MCF 10A (cell line): Measurements from ENCODE around the gene GPRIN1. TPM values are rescaled to one million over a fixed set of nuclear protein-coding genes. Genes with fewer than 3 reads are reported as not detected.

ENCODE experiments used
- BruUV-seq: library from RNA; stranded (reverse); fragments of 400-500 nt; replicated peaks from 2 replicates; lab custom pipeline; 2021; lab: Mats Ljungman, UMichigan
- CTCF ChIA-PET: fragments of 300-600 bp; sonication (Branson Sonifier 250); formaldehyde crosslinking; extraction: SDS; loops from one replicate; lab custom pipeline; 2021; ENCODE audit warnings: antibody characterized with exemption, inconsistent platforms; lab: Yijun Ruan, JAX
- POLR2A ChIA-PET: fragments of 300-600, 350-650 bp; sonication (Branson Sonifier 250); formaldehyde crosslinking; extraction: SDS; loops from one replicate; lab custom pipeline; 2020; ENCODE audit warnings: antibody characterized with exemption, inconsistent platforms; lab: Yijun Ruan, JAX
- DNase-seq: peaks from one replicate; pipeline ENCODE4 v3.0.0-alpha.2; 2018; ENCODE audit not compliant: unreplicated experiment
- H3K27ac Mint-ChIP-seq: one replicate; pipeline ENCODE4 v1.8.0; 2022; ENCODE audit warnings: mild to moderate bottlenecking, low read depth, mixed read lengths; ENCODE audit not compliant: unreplicated experiment
- H3K27me3 Mint-ChIP-seq: one replicate; pipeline ENCODE4 v1.8.0; 2022; ENCODE audit warnings: mixed read lengths; ENCODE audit not compliant: insufficient read depth, unreplicated experiment
- H3K36me3 Mint-ChIP-seq: one replicate; pipeline ENCODE4 v1.8.0; 2022; ENCODE audit warnings: mild to moderate bottlenecking, moderate library complexity, mixed read lengths; ENCODE audit not compliant: insufficient read depth, unreplicated experiment
- H3K4me1 Mint-ChIP-seq: one replicate; pipeline ENCODE4 v1.8.0; 2022; ENCODE audit warnings: mixed read lengths; ENCODE audit not compliant: insufficient read depth, unreplicated experiment
- H3K4me3 Mint-ChIP-seq: one replicate; pipeline ENCODE4 v1.8.0; 2022; ENCODE audit warnings: mild to moderate bottlenecking, moderate library complexity, mixed read lengths; ENCODE audit not compliant: unreplicated experiment
- H3K9me3 Mint-ChIP-seq: one replicate; pipeline ENCODE4 v1.8.0; 2022; ENCODE audit warnings: mixed read lengths; ENCODE audit not compliant: unreplicated experiment
- CTCF ChIP-seq: fragments of 200-600 bp; IDR thresholded peaks from one replicate; pipeline ENCODE4 v1.8.0; 2022; ENCODE audit warnings: antibody characterized with exemption, mild to moderate bottlenecking; ENCODE audit not compliant: unreplicated experiment
- intact Hi-C: fragments of 100-400 bp; cut with micrococcal nuclease; formaldehyde crosslinking; loops from 2 replicates; pipeline ENCODE4 v1.14.1; 2022
- total RNA-seq: library from RNA; stranded (reverse); gene quantifications from 2 replicates; pipeline ENCODE4 v1.2.3, GENCODE V29; 2022

The GPRIN1 gene
- total RNA-seq, 1 experiment from 2014 or later: 3.0 TPM

GRCh38 chr5:176583076-176583475 lies 26.9 kb downstream of the GPRIN1 start:
- ChIA-PET POLR2A (no interaction called here), CTCF (interaction anchor here (0.5 to 5.6 kb wide), 5 partner anchors 9 to 852 kb away, joined by 3 to 55 read pairs (median 3); no protein-coding TSS in a partner anchor)
- no TSS peak for BruUV-seq
- peaks cover 4% of the 10 kb centered on the region for H3K4me1 Mint-ChIP-seq
- intact Hi-C loops: no loop called here
- H3K4me3 Mint-ChIP-seq: no peak overlapping the region
- H3K36me3 Mint-ChIP-seq: no peaks in the 10 kb centered on the region
- no peak for DNase-seq
- no peak for TF ChIP-seq CTCF
- no peaks in the 10 kb centered on the region for H3K27me3 Mint-ChIP-seq
- peaks cover 2% of the 10 kb centered on the region for H3K9me3 Mint-ChIP-seq
- no peak overlapping the region for H3K27ac Mint-ChIP-seq

- H3K9me3 Mint-ChIP-seq: no peaks in the 10 kb centered on the region
- ChIA-PET POLR2A (interaction anchor here (0.8 to 1.1 kb wide), 2 partner anchors 39 to 133 kb away, joined by 3 read pairs; partner anchors contain the start of gene FAF2), CTCF (no interaction called here)
Observed at GRCh38 chr5:176581361-176581760, 28.6 kb downstream of the GPRIN1 start.

GRCh38 chr5:176579323-176579722 lies 30.6 kb downstream of the GPRIN1 start:
- CTCF ChIA-PET: interaction anchor here (0.6 to 3.4 kb wide), 24 partner anchors 8 to 825 kb away, joined by 3 to 33 read pairs (median 4); partner anchors contain the start of genes CLTB and TSPAN17
- no peaks in the 10 kb centered on the region for H3K27me3 Mint-ChIP-seq

More at GRCh38 chr5:176581361-176581760, 28.6 kb downstream of the GPRIN1 start:
- intact Hi-C loops: no loop called here
- no peak for DNase-seq
- Mint-ChIP-seq H3K36me3 (no peaks in the 10 kb centered on the region), H3K4me3 (no peak overlapping the region), H3K4me1 (peaks cover 5% of the 10 kb centered on the region), H3K27me3 (no peaks in the 10 kb centered on the region), H3K27ac (no peak overlapping the region)
- no peak for TF ChIP-seq CTCF
- BruUV-seq: no TSS peak

More at GRCh38 chr5:176579323-176579722, 30.6 kb downstream of the GPRIN1 start:
- Mint-ChIP-seq H3K9me3 (no peaks in the 10 kb centered on the region), H3K4me1 (peaks cover 7% of the 10 kb centered on the region), H3K4me3 (no peak overlapping the region), H3K27ac (no peak overlapping the region), H3K36me3 (no peaks in the 10 kb centered on the region)
- no TSS peak for BruUV-seq
- DNase-seq: no peak
- TF ChIP-seq CTCF: no peak
- intact Hi-C loops: loop anchor here (2.0 kb wide), 1 partner anchor 37 kb away; no protein-coding TSS in a partner anchor
- POLR2A ChIA-PET: interaction anchor here (0.6 to 1.8 kb wide), 5 partner anchors 36 to 132 kb away, joined by 3 to 18 read pairs (median 5); partner anchors contain the start of genes RNF44 and TSPAN17
